Stomach (tissue), 9 donors: ENCODE data around the gene CEBPB. TPM values are rescaled to one million over a fixed set of nuclear protein-coding genes. Genes with fewer than 3 reads are reported as not detected.

Experiments
- DNase-seq, 2 donors: peaks; one replicate each; pipeline versions ENCODE4 v3.0.0 to v3.0.0-alpha.2; 2013 to 2019
- H3K27ac ChIP-seq, 5 donors: fragments of 200-600 bp in 4 of 5; sonication (generic) in 4 of 5; one replicate each; pipeline ENCODE4 v1.5.1; 2013 to 2019; ENCODE audit warnings: mild to moderate bottlenecking in 1 of 5, moderate library complexity in 1 of 5
- H3K27me3 ChIP-seq, 3 donors: fragments of 200-600 bp; sonication (generic); one replicate each; pipeline ENCODE4 v1.5.1; 2017 to 2019; ENCODE audit warnings: mixed run types in 1 of 3
- H3K36me3 ChIP-seq, 4 donors: fragments of 200-600 bp; sonication (generic); 1 replicate in 3 of 4; 2 replicates in 1 of 4; pipeline ENCODE4 v1.5.1; 2016 to 2019
- H3K4me1 ChIP-seq, 4 donors: fragments of 200-600 bp; sonication (generic); one replicate each; pipeline ENCODE4 v1.5.1; 2016 to 2019
- H3K4me3 ChIP-seq, 4 donors: fragments of 200-600 bp; sonication (generic) in 3 of 4; one replicate each; pipeline ENCODE4 v1.5.1; 2016 to 2019; ENCODE audit warnings: mild to moderate bottlenecking in 1 of 4
- H3K9me3 ChIP-seq, 4 donors: fragments of 200-600 bp; sonication (generic); one replicate each; pipeline ENCODE4 v1.5.1; 2016 to 2019
- EP300 ChIP-seq: sonication (generic); formaldehyde crosslinking; IDR thresholded peaks from one replicate; pipeline ENCODE4 v1.6.1; 2017; ENCODE audit warnings: antibody characterized with exemption
- POLR2A ChIP-seq, 4 donors: fragments of 450-650 bp; IDR thresholded peaks; one replicate each; pipeline ENCODE4 v1.6.1; 2016; ENCODE audit warnings: antibody characterized with exemption in 4 of 4, control low read depth in 2 of 4, mild to moderate bottlenecking in 1 of 4, moderate library complexity in 1 of 4
- POLR2AphosphoS5 ChIP-seq, 3 donors: sonication (generic); formaldehyde crosslinking; IDR thresholded peaks; one replicate each; pipeline ENCODE4 v1.6.1; 2016; ENCODE audit warnings: antibody characterized with exemption in 3 of 3
- WGBS, 5 donors: extraction: QIAGEN DNeasy Blood & Tissue Kit in 3 of 5; methylation state at CpG; one replicate each; pipeline versions ENCODE4 v1.1.5 to v1.1.7; 2013 to 2018; 5-methylcytosine and 5-hydroxymethylcytosine counted together
- intact Hi-C: fragments of 100-400 bp; cut with DNase I; formaldehyde crosslinking; loops from one replicate; pipeline ENCODE4 v1.15.1; 2023; ENCODE audit warnings: low total_unique reads
- polyA plus RNA-seq, 3 donors: library from polyadenylated mRNA; stranded (reverse); fragments of 200-250 nt; gene quantifications; one replicate each; pipeline ENCODE4 v1.2.3, GENCODE V29; 2013
- total RNA-seq, 5 donors: library from RNA; depleted of rRNA; stranded (reverse); fragments of >200 nt; gene quantifications; one replicate each; pipeline versions ENCODE4 v1.1.0 to v1.2.3, GENCODE V29; 2014 to 2016
- TF ChIP-seq, protein P1 (sequence below), 7 experiments: fragments of 450-650 bp in 4 of 7; fragments of 200-600 bp in 3 of 7; sonication (generic) in 3 of 7; IDR thresholded peaks; one replicate each; pipeline ENCODE4 v1.5.1; 2016 to 2019; ENCODE audit warnings: antibody characterized with exemption in 7 of 7, control low read depth in 2 of 7, mild to moderate bottlenecking in 1 of 7
- donor health status: healthy with polysubstance abuse.
- donor health status: Bipolar disorder and iron deficiency.
- donor health status: healthy.

Gene CEBPB
- total and polyA plus RNA-seq, 8 donors: 21.1 to 200 (median 36.5) TPM

DNA sequence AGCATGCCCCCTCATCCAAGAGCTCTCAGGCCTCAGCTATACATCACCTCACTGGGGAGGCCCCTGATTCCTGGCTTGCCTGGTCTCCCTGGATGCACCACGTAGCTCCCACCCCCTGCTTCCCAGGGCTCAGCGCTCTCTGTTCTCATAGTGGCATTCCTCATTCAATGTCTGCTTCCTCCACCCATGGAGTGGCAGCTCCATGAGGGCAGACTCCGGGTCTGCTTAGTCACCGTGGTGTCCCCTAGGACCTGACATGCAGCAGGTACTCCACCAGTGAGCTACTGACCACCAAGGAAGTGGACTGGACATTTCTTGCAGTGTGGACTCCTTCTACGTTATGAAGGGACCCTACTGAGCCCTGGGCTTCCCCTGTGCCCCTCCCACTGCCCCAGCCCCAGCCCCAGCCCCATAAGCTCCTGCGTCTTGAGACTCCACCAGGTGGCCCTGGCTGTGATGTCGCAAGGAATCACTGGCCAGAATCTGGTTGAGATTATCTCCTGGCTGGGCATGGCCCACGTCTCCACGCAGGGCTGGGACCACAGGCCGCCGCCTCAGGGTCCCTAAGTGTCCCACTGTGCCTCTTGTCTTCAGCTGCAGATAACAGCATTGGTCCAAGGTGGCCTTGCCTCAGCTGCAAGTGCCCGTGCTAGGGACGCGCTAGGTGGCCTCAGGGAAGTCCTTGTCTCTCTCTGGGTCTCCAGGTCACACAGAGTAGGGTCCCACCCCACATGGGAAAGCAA is 26.7 kb downstream of the CEBPB start:
- H3K27me3 ChIP-seq: no peaks in the 10 kb centered on the region
- DNase-seq: no peak

DNA sequence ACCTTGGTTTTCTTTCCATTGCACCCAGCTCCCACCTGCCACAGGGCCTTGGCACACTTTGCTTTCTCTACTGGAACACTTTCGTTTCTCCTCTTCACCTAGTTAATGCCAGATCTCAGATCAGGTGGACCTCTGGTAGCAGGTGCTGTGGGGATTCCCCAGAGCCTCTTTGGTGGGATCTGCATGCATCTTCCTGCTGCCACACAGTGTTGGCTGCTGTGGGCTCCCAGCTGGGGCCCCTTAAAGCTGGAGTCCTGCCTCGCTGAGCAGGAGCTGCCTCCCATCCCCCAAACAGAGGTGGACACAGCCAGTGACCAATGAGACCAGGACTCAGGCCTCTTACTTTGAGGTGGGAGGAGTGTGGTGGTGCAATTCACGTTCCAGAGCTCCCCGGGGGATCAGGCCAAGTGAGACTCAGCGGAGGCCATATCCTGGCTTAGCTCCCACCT is 28.4 kb downstream of the CEBPB start:
- intact Hi-C loops: no loop called here
- no peak for DNase-seq
- H3K4me1 ChIP-seq: peaks cover 0 to 29% (median 9%) of the 10 kb centered on the region in 4 donors
- no peaks in the 10 kb centered on the region for H3K36me3 ChIP-seq
- 70 to 85% (median 82%) methylated on average over 4 to 5 of the region's 5 CpGs for WGBS, 5 donors
- H3K9me3 ChIP-seq: peaks cover 0 to 2% (median 0%) of the 10 kb centered on the region in 4 donors
- TF ChIP-seq POLR2A (IDR thresholded peaks at IDR 0.05) (no peak), EP300 (no peak), POLR2AphosphoS5 (IDR thresholded peaks at IDR 0.05) (no peak)
- TF ChIP-seq, protein P1, sequence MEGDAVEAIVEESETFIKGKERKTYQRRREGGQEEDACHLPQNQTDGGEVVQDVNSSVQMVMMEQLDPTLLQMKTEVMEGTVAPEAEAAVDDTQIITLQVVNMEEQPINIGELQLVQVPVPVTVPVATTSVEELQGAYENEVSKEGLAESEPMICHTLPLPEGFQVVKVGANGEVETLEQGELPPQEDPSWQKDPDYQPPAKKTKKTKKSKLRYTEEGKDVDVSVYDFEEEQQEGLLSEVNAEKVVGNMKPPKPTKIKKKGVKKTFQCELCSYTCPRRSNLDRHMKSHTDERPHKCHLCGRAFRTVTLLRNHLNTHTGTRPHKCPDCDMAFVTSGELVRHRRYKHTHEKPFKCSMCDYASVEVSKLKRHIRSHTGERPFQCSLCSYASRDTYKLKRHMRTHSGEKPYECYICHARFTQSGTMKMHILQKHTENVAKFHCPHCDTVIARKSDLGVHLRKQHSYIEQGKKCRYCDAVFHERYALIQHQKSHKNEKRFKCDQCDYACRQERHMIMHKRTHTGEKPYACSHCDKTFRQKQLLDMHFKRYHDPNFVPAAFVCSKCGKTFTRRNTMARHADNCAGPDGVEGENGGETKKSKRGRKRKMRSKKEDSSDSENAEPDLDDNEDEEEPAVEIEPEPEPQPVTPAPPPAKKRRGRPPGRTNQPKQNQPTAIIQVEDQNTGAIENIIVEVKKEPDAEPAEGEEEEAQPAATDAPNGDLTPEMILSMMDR (IDR thresholded peaks at IDR 0.05): no peak
- no peak overlapping the region for H3K27ac ChIP-seq
- H3K27me3 ChIP-seq: no peaks in the 10 kb centered on the region
- no peak overlapping the region for H3K4me3 ChIP-seq

More for the DNA sequence above, 26.7 kb downstream of the CEBPB start:
- intact Hi-C loops: no loop called here
- no peak overlapping the region for H3K4me3 ChIP-seq
- peaks cover 0 to 17% (median 9%) of the 10 kb centered on the region in 4 donors for H3K4me1 ChIP-seq
- H3K9me3 ChIP-seq: no peaks in the 10 kb centered on the region
- TF ChIP-seq EP300 (no peak), POLR2AphosphoS5 (IDR thresholded peaks at IDR 0.05) (no peak), POLR2A (IDR thresholded peaks at IDR 0.05) (no peak)
- TF ChIP-seq, protein P1 (IDR thresholded peaks at IDR 0.05): no peak
- H3K27ac ChIP-seq: no peak overlapping the region
- no peaks in the 10 kb centered on the region for H3K36me3 ChIP-seq
- WGBS, 5 donors: 93 to 98% (median 96%) methylated on average over 5 to 14 of the region's 14 CpGs

DNA sequence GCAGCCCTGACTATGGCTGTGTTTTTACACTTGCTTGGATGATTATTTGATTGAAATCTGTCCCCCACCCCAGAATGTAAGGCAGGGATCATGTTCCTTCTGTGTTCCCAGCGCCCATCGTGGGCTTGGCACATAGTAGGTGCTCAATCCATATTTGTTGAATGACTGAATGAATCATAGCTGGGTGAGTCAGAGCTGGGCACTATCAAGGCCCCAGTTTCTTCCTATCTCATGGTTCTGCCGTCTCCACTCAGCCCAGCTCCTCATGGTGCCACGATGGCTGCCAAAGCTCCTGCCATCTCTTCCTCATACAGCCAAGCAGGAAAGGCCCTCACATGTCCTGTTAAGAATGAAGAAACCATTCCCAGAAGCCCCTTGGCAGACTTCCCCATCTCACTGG is 29.0 kb downstream of the CEBPB start:
- Histone ChIP-seq H3K9me3 (peaks cover 0 to 6% (median 0%) of the 10 kb centered on the region in 4 donors), H3K27me3 (no peaks in the 10 kb centered on the region), H3K4me1 (peaks cover 0 to 35% (median 9%) of the 10 kb centered on the region in 4 donors), H3K36me3 (no peaks in the 10 kb centered on the region), H3K27ac (no peak overlapping the region), H3K4me3 (no peak overlapping the region)
- DNase-seq: no peak
- TF ChIP-seq, protein P1 (IDR thresholded peaks at IDR 0.05): no peak
- TF ChIP-seq POLR2AphosphoS5 (IDR thresholded peaks at IDR 0.05): no peak
- no peak for TF ChIP-seq EP300
- TF ChIP-seq POLR2A (IDR thresholded peaks at IDR 0.05): no peak
- 71 to 92% (median 82%) methylated on average over 4 of the region's 4 CpGs for WGBS, 5 donors
- intact Hi-C loops: no loop called here

DNA sequence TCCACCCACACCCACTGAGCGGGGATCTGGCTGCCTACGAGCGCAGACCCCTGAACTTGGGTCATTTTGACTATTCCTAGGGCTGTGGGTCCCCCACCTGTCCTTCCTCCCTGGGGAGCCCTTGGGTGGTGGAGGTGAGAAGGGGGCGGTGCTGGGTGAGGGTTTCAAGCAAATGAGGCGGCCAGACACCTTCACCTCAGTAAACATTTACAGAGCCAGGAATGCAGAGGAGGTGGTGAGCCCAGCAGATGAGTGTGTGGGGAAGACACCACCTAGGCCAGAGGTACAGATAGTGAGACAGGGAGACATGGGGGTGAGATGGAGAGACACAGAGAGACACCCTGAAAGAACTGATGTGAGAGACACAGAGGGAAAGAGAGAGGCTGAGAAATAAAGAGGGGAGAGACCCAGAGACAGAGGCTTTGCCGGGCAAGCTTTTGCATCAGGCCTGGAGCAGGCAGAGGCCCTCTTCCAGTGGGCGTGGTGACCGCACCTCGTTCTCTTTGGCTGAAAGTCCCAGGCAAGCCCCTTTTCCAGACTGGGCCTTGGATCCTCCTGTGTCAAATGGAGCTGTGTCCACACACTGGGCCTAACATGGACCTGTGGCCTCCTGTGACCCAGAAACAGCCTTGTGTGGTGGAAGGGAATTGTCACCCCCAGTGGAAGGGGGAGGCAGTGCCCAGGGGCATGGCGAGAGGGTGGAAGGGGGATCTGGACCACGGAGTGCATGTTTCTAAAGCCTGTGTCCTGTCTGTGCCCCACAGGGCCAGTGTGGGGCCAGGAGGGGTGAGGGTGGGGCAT is 29.7 kb downstream of the CEBPB start:
- H3K27ac ChIP-seq: peak overlapping the region in 2 of 5 donors; percentile 59 to 65
- H3K4me1 ChIP-seq: peaks cover 0 to 39% (median 11%) of the 10 kb centered on the region in 4 donors
- no peaks in the 10 kb centered on the region for H3K36me3 ChIP-seq
- no peaks in the 10 kb centered on the region for H3K27me3 ChIP-seq
- WGBS, 5 donors: 73 to 87% (median 75%) methylated on average over 6 to 11 of the region's 11 CpGs
- H3K4me3 ChIP-seq: no peak overlapping the region
- intact Hi-C loops: no loop called here
- TF ChIP-seq EP300: no peak
- TF ChIP-seq POLR2AphosphoS5 (IDR thresholded peaks at IDR 0.05): no peak
- TF ChIP-seq POLR2A (IDR thresholded peaks at IDR 0.05): no peak
- TF ChIP-seq, protein P1 (IDR thresholded peaks at IDR 0.05): no peak
- peaks cover 0 to 6% (median 0%) of the 10 kb centered on the region in 4 donors for H3K9me3 ChIP-seq
- no peak for DNase-seq
